Keratinocyte (primary cell): ENCODE data around the gene FUCA2.

Experiments
- EZH2 ChIP-seq: IDR thresholded peaks from one replicate; pipeline ENCODE4 v1.6.1; 2012; ENCODE audit warnings: inconsistent platforms, mild to moderate bottlenecking, low read length, moderate library complexity
- TF ChIP-seq, protein P1 (sequence below), 3 experiments: IDR thresholded peaks in 1 of 3; conservative IDR thresholded peaks in 1 of 3; optimal IDR thresholded peaks in 1 of 3; 2 replicates in 2 of 3; 3 replicates in 1 of 3; pipeline versions ENCODE3 to v1.5.1; 2011; ENCODE audit warnings: low read length in 3 of 3, mild to moderate bottlenecking in 3 of 3, moderate library complexity in 2 of 3, control low read depth in 1 of 3, inconsistent platforms in 1 of 3; ENCODE audit not compliant: insufficient read depth in 2 of 3; ENCODE audit errors: extremely low read depth in 1 of 3

DNA sequence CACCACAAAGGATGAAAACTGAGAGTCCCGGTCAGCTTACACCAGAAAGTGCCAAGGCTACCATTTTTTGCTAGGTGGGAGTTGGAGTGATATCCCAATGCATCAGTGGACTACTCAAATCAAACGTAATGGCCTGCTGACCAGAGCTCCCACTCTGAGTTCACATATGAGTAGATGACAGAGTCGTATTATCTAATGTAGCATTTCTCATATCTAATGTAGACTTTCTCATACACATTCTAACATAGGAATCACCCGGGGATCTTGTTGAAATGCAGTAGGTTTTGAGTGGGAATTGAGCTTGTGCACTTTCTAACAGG lies 38.4 kb upstream of the FUCA2 start:
- TF ChIP-seq, protein P1, sequence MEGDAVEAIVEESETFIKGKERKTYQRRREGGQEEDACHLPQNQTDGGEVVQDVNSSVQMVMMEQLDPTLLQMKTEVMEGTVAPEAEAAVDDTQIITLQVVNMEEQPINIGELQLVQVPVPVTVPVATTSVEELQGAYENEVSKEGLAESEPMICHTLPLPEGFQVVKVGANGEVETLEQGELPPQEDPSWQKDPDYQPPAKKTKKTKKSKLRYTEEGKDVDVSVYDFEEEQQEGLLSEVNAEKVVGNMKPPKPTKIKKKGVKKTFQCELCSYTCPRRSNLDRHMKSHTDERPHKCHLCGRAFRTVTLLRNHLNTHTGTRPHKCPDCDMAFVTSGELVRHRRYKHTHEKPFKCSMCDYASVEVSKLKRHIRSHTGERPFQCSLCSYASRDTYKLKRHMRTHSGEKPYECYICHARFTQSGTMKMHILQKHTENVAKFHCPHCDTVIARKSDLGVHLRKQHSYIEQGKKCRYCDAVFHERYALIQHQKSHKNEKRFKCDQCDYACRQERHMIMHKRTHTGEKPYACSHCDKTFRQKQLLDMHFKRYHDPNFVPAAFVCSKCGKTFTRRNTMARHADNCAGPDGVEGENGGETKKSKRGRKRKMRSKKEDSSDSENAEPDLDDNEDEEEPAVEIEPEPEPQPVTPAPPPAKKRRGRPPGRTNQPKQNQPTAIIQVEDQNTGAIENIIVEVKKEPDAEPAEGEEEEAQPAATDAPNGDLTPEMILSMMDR (optimal IDR thresholded peaks at IDR 0.05 in 1 of 3, IDR thresholded peaks at IDR 0.05 in 1 of 3, conservative IDR thresholded peaks at IDR 0.05 in 1 of 3; ENCODE audit: extremely low read depth in 1 of 3, insufficient read depth in 2 of 3, low read length in 3 of 3) = no peak
- no peak for TF ChIP-seq EZH2
